B cell (primary cell): ENCODE data around the gene RPS28. TPM values are rescaled to one million over a fixed set of nuclear protein-coding genes. Genes with fewer than 3 reads are reported as not detected.

Experiments
- ATAC-seq: fragments of 200-7000 bp; cut with Tn5 transposase; one replicate; pipeline ENCODE4 v1.10.0; 2021; ENCODE audit warnings: low read depth, mild to moderate bottlenecking, moderate number of reproducible peaks, moderate library complexity
- CTCF ChIA-PET: fragments of 350-600 bp; sonication (Branson Sonifier 250); formaldehyde crosslinking; loops from one replicate; lab custom pipeline; 2021; ENCODE audit warnings: antibody characterized with exemption, inconsistent platforms; lab: Charles Lee
- POLR2A ChIA-PET: fragments of 350-600 bp; sonication (Branson Sonifier 250); formaldehyde crosslinking; loops from one replicate; lab custom pipeline; 2021; ENCODE audit warnings: antibody characterized with exemption; lab: Charles Lee
- DNase-seq: peaks from one replicate; pipeline ENCODE4 v3.0.0; 2013
- H2AFZ ChIP-seq: 2 replicates; pipeline ENCODE4 v1.6.1; 2012; ENCODE audit warnings: mild to moderate bottlenecking, low read depth, low read length; ENCODE audit not compliant: insufficient read depth, poor library complexity, severe bottlenecking
- H3K27ac ChIP-seq, 2 donors: 1 replicate in 1 of 2; 2 replicates in 1 of 2; pipeline ENCODE4 v1.5.1; 2012 to 2013; ENCODE audit warnings: low read length in 2 of 2, mild to moderate bottlenecking in 2 of 2, moderate library complexity in 1 of 2
- H3K27me3 ChIP-seq, 4 experiments: fragments of 200-600 bp in 1 of 4; sonication (generic) in 1 of 4; replicated peaks in 1 of 4; 1 replicate in 2 of 4; 2 replicates in 2 of 4; pipeline versions ENCODE4 v1.6.1 to v1.7.0; 2013 to 2016; ENCODE audit warnings: low read length in 3 of 4, mild to moderate bottlenecking in 2 of 4, mixed read lengths in 1 of 4, moderate library complexity in 1 of 4; ENCODE audit not compliant: insufficient read depth in 4 of 4, control insufficient read depth in 3 of 4; ENCODE audit errors: control extremely low read depth in 1 of 4
- H3K36me3 ChIP-seq, 2 experiments: replicated peaks in 1 of 2; 1 replicate in 1 of 2; 2 replicates in 1 of 2; pipeline versions ENCODE4 v1.6.1 to v1.7.1; 2013; ENCODE audit warnings: low read length in 1 of 2; ENCODE audit not compliant: insufficient read depth in 2 of 2, control insufficient read depth in 1 of 2; ENCODE audit errors: control extremely low read depth in 1 of 2, extremely low read depth in 1 of 2
- H3K4me1 ChIP-seq, 2 donors: fragments of 200-600 bp in 1 of 2; sonication (generic) in 1 of 2; 1 replicate in 1 of 2; 2 replicates in 1 of 2; pipeline versions ENCODE4 v1.5.1 to v1.6.1; 2013 to 2017; ENCODE audit warnings: low read length in 2 of 2; ENCODE audit not compliant: control insufficient read depth in 2 of 2, insufficient read depth in 2 of 2
- H3K4me2 ChIP-seq: replicated peaks from 2 replicates; pipeline ENCODE3; 2012; ENCODE audit warnings: mild to moderate bottlenecking, low read depth, low read length; ENCODE audit not compliant: poor library complexity, severe bottlenecking
- H3K4me3 ChIP-seq, 5 experiments: fragments of 200-600 bp in 1 of 5; sonication (generic) in 1 of 5; 1 replicate in 3 of 5; 2 replicates in 2 of 5; pipeline versions ENCODE4 v1.5.1 to v1.7.0; 2011 to 2016; ENCODE audit warnings: low read length in 4 of 5, mild to moderate bottlenecking in 4 of 5, low read depth in 2 of 5, control low read depth in 1 of 5, moderate library complexity in 1 of 5; ENCODE audit not compliant: insufficient read depth in 1 of 5; ENCODE audit errors: control extremely low read depth in 1 of 5, extremely low read depth in 1 of 5
- H3K79me2 ChIP-seq: fragments of 200-600 bp; sonication (generic); one replicate; pipeline ENCODE4 v1.6.0; 2016; ENCODE audit warnings: low read length; ENCODE audit not compliant: control insufficient read depth, insufficient read depth
- H3K9ac ChIP-seq: fragments of 200-600 bp; sonication (generic); 2 replicates; pipeline ENCODE4 v1.6.1; 2017; ENCODE audit warnings: mild to moderate bottlenecking, low read length, moderate library complexity
- H3K9me3 ChIP-seq, 3 donors: one replicate each; pipeline versions ENCODE4 v1.6.1 to v1.7.1; 2013; ENCODE audit warnings: low read length in 2 of 3; ENCODE audit not compliant: control insufficient read depth in 2 of 3, insufficient read depth in 1 of 3; ENCODE audit errors: control extremely low read depth in 1 of 3
- H4K20me1 ChIP-seq: 2 replicates; pipeline ENCODE4 v1.6.0; 2012; ENCODE audit warnings: mild to moderate bottlenecking, low read length; ENCODE audit not compliant: insufficient read depth, control insufficient read depth, poor library complexity, severe bottlenecking
- H3K27ac Mint-ChIP-seq: one replicate; pipeline ENCODE4 v1.8.0; 2021; ENCODE audit warnings: mixed read lengths
- H3K27me3 Mint-ChIP-seq: one replicate; pipeline ENCODE4 v1.8.0; 2021; ENCODE audit warnings: mixed read lengths
- H3K4me1 Mint-ChIP-seq: one replicate; pipeline ENCODE4 v1.8.0; 2021; ENCODE audit warnings: mixed read lengths
- H3K4me3 Mint-ChIP-seq: one replicate; pipeline ENCODE4 v1.8.0; 2021; ENCODE audit warnings: mixed read lengths
- H3K9me3 Mint-ChIP-seq: one replicate; pipeline ENCODE4 v1.8.0; 2022; ENCODE audit warnings: mixed read lengths; ENCODE audit not compliant: insufficient read depth
- CTCF ChIP-seq: fragments of 200-600 bp; IDR thresholded peaks from one replicate; pipeline ENCODE4 v1.8.0; 2022; ENCODE audit warnings: antibody characterized with exemption, mild to moderate bottlenecking
- EZH2 ChIP-seq: IDR thresholded peaks from 2 replicates; pipeline ENCODE4 v1.6.1; 2012; ENCODE audit warnings: borderline replicate concordance, low read depth, mild to moderate bottlenecking, moderate library complexity, low read length; ENCODE audit not compliant: insufficient read depth, poor library complexity, severe bottlenecking
- WGBS: methylation state at CpG from one replicate; pipeline ENCODE4 v1.1.5; 2013; ENCODE audit warnings: missing lambda C conversion rate; ENCODE audit not compliant: insufficient coverage; 5-methylcytosine and 5-hydroxymethylcytosine counted together
- intact Hi-C: fragments of 100-400 bp; cut with micrococcal nuclease; formaldehyde crosslinking; loops from one replicate; pipeline ENCODE4 v1.10.0; 2022
- polyA plus RNA-seq: library from polyadenylated mRNA; depleted of rRNA; stranded (reverse); fragments of >200 nt; gene quantifications from 2 replicates; pipeline ENCODE4 v1.2.3, GENCODE V29; 2012
- total RNA-seq, 2 donors: library from RNA; stranded (reverse); fragments of 120-200 nt in 1 of 2; gene quantifications; 1 replicate in 1 of 2; 2 replicates in 1 of 2; pipeline versions ENCODE4 v1.2.3 to v1.2.4, GENCODE V29; 2013 to 2022

The RPS28 gene
- total and polyA plus RNA-seq, 2 donors (not counting 1 experiment from before 2014, with no cell fraction given) = 1,800 to 2,579 TPM

DNA sequence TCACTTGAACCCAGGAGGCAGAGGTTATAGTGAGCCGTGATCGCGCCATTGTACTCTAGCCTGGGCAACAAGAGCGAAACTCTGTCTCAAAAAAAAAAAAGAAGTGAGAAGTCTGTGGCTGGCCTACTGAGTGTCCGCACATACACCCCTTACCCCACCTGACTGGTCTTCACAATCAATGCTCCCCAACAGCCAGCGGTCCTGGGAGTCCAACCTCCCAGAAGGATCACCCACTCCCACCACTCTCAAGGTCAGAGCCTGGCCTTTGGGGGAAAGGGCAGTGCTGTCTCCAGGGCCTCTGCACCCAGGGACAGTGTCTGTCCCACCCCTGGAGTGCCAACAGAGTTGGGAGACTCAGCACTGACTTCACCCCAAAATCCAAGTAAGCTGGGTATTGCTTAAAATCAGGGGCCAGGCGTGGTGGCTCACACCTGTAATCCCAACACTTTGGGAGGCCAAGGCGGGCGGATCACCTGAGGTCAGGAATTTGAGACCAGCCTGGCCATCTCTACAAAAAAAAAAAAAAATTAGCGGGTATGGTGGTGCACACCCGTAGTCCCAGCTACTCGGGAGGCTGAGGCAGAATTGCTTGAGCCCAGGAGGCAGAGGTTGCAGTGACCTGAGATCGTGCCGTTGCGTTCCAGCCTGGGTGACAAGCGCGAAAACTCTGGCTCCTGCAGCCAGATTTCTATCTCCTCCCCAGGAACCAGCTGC is 10.8 kb upstream of the RPS28 start:
- POLR2A ChIA-PET = interaction anchor here (0.7 kb wide), 1 partner anchor 150 kb away, joined by 3 read pairs; no protein-coding TSS in a partner anchor
- Mint-ChIP-seq H3K4me3 (no peak overlapping the region), H3K9me3 (no peaks in the 10 kb centered on the region), H3K27ac (no peak overlapping the region), H3K27me3 (no peaks in the 10 kb centered on the region), H3K4me1 (peaks cover 24% of the 10 kb centered on the region)
- Histone ChIP-seq H2AFZ (no peak overlapping the region), H3K9me3 (no peaks in the 10 kb centered on the region), H3K27me3 (no peaks in the 10 kb centered on the region), H3K79me2 (peaks cover 17% of the 10 kb centered on the region), H3K4me1 (peaks cover 7 to 18% of the 10 kb centered on the region in 2 donors), H3K27ac (no peak overlapping the region), H3K36me3 (peaks cover 3 to 25% of the 10 kb centered on the region in 2 experiments), H3K4me3 (no peak overlapping the region), H3K9ac (no peak overlapping the region), H3K4me2 (no peak overlapping the region), H4K20me1 (peaks cover 6% of the 10 kb centered on the region)
- CTCF ChIA-PET = interaction anchor here (0.9 to 1.8 kb wide), 2 partner anchors 9 to 269 kb away, joined by 4 to 5 read pairs; no protein-coding TSS in a partner anchor
- no peak for ATAC-seq
- 94% methylated on average over 14 of the region's 17 CpGs for WGBS
- DNase-seq = no peak
- no peak for TF ChIP-seq EZH2
- TF ChIP-seq CTCF = no peak
- intact Hi-C loops = no loop called here
